DMS114 treated with DMSO at 0.1 percent for 48 hours (cell line): ENCODE measurements around the gene GNB3.
A peak's percentile ranks its signal among the peaks of the same experiment; 100 is the strongest.

ENCODE experiments used
- DNase-seq: peaks from one replicate; lab custom pipeline; 2025; ENCODE audit not compliant: unreplicated experiment; lab: John Stamatoyannopoulos, UW

The GNB3 gene

DNA sequence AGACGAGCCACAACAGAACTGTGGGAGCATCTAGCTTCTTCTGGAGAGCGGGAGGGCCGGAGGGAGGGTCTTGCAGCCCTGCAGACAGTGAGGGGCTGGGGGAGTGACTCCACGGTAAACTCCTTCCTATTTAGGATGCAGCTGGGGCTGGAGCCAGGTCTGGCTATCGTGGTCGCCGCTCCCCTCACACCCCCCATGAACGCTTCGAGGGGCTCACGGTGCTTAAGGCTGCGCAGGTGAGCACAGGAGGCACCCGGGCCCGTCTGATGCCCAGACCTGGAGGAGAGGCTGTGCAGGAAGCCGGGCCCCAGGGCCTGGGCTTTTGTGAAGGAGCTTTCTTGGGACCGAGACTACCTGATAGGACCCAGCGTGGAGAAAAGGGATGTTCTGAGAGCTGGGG lies 3.9 kb upstream of the GNB3 start:
- no peak for DNase-seq

DNA sequence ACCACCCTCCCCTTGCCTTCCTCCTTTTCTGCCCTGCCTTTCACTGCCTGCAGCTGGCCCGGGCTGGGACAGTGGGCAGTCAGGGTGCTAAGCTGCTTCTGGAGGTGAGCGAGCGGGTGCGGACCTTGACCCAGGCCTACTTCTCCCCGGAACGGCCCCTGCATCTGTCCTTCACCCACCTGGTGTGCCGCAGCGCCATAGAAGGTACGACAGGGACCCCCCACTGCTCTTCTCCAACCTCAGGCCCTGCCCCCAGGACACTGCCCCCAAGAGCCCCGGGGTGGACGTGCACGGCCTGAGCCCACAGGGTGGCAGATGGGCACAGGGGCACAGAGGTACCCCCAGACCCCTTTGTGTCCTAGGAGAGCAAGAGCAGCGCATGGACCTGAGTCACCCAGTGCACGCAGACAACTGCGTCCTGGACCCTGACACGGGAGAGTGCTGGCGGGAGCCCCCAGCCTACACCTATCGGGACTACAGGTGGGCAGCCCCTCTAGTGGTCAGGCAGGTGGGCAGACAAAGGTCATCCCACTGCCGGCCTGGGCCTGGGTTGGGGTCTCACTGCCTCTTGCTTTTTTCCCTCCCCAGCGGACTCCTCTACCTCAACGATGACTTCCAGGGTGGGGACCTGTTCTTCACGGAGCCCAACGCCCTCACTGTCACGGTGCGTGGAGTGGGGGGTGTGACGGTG lies 3.2 kb upstream of the GNB3 start:
- DNase-seq, result no peak

DNA sequence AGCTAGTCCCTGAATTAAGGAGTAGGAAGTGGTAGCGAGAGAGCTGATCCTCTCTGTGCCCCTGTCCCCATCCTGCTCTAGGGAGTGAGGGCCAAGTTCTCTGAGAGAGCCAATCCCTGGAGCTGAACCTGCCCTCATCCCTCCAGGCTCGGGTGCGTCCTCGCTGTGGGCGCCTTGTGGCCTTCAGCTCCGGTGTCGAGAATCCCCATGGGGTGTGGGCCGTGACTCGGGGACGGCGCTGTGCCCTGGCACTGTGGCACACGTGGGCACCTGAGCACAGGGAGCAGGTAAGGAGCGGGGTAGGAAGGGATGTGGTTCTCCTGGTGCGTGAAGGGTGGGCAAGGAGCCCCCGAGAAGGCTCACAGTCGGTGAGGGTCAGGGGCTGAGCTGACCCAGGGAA lies 1.9 kb upstream of the GNB3 start:
- DNase-seq, result no peak

DNA sequence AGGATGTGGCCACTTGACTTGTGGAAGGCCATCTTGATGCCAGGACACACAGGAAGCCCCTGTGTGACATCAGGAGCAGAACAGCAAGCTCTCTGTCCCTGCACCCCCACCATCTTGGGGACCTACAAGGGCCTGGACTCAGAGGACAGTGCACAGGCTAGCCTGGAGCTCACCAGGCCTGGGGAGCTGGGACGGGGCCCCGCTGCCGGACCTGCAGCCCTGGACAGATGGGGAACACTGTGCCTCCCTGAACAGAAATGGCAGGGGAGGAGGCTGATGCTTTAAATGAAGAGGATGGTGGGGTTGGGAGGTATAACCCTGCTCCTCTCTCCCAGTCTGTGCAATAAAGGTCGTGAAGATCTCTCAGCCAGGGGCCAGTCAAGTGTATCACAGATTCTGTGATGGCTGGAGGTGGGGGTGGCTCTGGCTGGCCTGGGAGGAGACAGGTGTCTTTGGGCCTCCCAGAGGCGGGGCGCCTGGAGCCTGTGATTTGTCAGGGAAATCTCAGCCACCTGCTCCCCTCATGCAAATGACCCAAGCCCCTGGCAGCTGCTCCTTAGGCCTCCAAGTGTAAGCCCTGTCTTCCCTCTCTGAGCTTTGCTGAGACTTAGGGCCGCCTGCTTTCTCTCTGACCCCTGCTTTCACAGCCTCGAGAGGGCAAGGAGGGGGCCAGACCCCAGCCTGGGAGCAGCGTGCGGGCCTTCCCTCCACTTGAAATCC lies 1.1 kb upstream of the GNB3 start:
- no peak for DNase-seq

DNA sequence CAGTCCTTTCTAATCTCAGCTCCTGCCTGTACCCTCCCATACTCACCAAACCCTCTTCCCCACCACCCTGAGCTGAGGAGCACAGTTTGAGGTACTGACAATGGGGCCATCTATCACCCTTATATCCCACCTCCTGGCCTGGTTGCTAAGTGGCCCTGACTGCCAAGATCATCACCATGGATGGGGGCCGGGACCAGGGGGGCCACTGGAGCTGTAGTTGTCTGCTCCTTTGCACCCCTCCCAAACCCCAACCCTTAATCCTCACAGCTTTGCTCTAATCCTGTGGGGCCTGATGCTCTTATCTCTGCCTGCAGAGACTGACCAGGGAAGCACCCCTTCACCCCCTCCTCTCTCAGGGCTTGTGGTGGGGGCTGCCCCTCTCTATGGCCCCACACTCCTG lies 395 bp upstream of the GNB3 start:
- DNase-seq, result no peak

DNA sequence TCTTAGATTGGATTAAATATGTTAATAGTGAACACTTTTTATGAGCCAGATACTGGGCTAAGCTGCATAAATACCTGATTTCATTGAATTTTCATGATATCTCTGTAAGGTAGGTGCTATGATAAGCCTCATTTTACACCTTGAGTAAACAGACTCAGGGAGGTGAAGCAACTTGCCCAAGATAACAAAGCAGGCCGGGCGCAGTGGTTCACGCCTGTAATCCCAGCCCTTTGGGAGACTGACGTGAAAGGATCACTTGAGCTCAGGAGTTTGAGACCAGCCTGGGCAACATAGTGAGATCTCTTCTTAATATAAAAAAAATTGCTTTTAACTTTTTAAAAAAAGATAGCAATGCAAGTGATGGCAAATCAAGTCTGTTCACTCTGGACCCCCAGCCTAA lies 1.4 kb downstream of the GNB3 start:
- DNase-seq, result no peak

DNA sequence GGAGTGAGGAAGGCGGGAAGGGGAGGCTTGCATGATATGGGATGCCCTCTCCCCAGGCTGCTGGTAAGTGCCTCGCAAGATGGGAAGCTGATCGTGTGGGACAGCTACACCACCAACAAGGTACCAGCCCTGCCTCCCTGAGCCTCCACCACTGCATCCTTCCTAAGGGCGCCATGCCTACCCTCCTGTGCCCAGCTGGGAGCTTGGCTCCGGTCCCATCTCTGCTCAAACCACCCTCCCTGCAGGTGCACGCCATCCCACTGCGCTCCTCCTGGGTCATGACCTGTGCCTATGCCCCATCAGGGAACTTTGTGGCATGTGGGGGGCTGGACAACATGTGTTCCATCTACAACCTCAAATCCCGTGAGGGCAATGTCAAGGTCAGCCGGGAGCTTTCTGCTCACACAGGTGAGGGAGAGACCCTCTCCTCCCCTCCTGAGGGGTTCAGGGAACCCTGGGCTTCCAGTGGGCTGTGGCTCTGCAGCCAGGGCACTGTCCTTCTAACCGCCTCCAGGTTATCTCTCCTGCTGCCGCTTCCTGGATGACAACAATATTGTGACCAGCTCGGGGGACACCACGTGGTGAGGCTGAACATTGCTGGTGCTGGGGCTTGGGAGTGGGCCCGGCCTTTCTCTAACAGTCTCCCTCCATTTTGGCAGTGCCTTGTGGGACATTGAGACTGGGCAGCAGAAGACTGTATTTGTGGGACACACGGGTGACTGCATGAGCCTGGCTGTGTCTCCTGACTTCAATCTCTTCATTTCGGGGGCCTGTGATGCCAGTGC lies 2.6 kb downstream of the GNB3 start:
- no peak for DNase-seq

DNA sequence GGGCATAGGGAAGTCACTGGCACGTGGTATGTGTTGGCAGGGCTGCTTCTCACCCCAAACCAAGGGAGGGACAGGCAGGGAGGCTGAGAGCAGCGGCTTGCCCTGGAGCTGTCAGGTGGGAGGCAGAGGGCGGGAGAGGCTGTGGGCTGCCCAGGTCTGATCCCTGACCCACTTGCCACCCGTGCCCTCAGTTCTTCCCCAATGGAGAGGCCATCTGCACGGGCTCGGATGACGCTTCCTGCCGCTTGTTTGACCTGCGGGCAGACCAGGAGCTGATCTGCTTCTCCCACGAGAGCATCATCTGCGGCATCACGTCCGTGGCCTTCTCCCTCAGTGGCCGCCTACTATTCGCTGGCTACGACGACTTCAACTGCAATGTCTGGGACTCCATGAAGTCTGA lies 4.7 kb downstream of the GNB3 start:
- no peak for DNase-seq

DNA sequence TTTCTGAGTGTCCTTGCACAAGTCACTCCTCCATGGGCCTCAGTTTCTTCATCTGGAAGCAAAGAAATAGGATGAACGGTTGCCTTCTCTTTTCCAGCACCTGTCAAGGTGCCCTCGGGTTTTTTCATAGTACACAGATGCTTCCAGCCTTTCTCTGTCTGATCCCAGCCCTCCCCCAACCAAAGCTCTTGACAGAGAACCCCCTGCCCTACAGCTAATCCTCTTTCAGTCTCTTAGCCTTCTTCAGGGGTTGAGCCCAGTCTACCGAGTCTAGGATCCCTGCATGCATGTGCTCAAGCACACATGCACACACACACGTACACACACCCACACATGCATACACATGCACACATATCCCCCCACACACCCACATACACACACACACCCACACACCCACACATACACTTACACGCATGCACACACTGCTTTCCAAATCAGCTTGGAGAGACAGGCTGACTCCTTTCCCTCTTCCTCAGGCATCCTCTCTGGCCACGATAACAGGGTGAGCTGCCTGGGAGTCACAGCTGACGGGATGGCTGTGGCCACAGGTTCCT lies 5.7 kb downstream of the GNB3 start:
- no peak for DNase-seq

DNA sequence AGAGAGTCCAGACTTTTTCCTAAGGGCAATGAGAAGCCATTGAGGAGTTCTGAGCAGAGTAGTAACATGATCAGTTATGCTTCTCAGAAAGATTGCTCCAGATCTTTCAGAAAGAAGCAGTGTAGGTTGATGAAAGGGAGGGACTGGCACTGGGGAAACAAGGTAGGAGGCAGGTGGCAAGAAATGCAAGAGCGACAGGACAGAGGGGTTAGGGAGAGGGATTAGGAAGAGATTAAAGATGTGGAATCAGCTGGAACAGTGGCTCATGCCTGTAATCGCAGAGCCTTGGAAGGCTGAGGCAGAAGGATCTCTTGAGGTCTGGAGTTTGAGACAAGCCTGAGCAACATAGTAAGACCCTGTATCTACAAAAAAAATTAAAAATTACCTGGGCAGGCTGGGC lies 7.0 kb downstream of the GNB3 start:
- no peak for DNase-seq

DNA sequence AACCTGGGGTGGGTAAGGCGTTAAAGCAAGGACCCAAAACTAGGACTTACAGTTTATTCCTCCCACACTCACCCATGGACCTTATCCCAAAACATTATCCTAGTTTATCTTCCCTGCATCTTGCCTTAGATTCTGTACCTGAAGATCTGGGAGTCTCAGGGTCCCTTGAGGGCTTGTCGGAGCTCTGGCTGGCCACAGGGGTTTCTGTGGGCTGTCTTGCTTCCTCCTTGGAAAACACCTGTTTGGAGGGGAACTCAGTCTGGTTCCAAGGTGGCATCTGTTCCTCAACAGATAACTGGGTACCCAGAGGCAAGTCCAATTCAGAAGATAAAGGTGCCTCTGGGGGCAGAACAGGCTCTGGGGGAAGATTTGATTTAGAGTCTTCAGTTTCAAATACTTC lies 8.7 kb downstream of the GNB3 start:
- no peak for DNase-seq

DNA sequence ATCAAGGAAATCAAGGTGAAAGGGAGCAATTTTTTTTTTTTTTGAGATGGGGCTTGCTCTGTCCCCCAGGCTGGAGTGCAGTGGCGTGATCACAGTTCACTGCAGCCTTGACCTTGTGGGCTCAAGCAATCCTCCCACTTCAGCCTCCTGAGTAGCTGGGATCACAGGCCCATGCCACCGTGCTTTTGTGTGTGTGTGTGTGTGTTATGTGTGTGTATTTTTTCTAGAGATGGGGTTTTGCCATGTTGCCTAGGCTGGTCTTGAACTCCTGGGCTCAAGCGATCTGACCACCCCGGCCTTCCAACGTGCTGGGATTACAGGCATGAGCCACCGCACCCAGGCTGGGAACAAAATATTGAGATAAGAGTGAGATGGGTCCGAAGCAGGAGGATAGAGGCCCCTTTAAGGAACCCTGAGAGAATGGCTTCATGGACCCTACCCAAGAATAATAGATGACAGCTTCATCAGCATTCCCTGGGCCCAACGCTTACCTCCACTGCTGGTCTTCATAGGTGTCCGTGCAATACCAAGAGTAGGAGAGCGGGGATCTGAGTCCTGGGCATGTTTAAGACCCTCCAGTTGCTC lies 9.3 kb downstream of the GNB3 start:
- DNase-seq, result no peak

DNA sequence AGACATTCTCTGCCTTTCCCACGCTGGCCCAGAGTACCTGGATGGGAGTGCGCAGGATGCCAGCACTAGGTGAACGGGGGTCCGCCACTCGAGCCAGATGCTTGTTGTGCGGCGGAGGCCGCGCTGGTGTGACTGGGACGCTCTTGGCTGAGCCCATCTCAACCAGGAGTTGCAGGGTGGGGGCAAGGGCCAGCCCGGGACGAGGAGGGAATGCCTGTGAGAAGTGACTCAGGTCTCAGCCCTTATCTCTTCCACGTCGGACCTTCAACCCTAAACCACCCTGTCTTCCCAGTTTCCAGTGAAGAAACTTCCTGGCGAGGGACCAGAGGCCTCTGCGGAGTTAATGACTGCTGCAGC lies 10.0 kb downstream of the GNB3 start:
- no peak for DNase-seq

DNA sequence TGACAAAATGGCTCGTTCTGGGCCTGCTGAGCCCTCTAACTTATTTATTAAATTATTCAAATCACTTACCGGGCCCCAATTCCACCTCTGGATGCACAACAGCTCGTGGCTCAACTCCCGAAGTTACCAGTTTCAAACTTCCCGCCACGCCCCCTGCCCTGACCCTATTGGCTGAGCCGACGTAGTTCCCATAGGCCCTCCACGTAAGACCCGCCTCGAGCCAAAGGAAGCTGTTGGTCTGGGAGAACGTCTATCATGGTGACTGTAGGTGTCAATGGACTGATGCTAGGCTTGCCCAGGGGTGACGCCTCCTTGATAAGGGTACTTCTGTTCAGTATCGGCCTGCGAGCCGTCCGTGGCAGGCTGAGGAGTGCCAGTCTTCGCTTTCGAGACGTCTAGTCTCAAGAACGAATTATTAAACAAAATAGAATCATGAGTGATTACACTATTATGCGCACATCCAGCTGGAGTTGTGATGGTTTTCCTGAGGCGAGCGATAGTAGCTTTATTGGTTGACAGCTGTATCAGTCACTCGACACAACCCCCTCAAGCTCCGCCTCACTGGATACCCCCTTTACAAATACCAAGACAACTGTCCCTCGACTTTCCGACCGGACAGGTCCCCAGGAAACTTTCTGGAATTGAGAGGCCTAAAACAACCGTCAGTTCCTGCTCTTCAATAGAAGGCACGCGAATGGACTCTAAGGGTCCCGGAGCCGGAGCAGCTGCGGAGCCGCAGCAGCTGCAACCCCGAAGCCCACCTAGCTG lies 10.6 kb downstream of the GNB3 start, which contains the start of gene CDCA3:
TSS of gene CDCA3 (minus strand) at position 134 of the 768 bp plus-strand sequence. CDS start 334 bp downstream, outside the sequence.
- peak; percentile 98 for DNase-seq

DNA sequence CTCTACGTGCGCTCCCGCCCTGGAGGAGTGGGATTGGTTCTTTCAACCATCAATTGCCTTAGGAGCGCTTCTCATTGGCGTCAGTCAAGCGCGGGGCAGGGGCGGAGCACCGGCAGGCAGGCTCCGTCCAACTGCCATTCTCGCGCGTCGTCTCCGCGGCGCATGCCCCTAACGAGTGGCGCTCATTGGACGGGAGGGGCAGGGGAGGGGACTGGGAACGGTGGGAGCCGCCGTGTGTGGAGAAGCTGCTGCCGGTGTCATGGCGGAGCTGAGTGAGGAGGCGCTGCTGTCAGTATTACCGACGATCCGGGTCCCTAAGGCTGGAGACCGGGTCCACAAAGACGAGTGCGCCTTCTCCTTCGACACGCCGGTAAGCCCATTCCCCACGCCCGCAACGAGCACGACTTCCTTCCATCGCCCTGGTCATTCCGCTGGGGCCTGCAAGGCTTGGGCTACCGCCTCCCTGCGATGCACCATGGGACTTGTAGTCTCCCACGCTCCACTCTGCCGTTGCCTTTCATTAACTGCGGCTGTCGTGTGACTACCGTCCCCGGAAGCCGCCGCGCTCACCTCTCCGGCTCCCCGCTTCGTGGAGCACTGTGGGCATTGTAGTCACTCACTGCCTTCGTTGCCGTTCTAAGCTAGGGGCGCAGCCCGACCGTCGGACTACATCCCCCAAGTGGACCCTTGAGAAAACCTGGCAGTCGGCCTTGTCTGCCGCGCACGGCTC lies 11.4 kb downstream of the GNB3 start, which contains the start of gene USP5:
TSS of gene USP5 (plus strand) at position 230 of the 730 bp plus-strand sequence. CDS start at position 260, 30 bp downstream.
- peak; percentile 98 for DNase-seq

DNA sequence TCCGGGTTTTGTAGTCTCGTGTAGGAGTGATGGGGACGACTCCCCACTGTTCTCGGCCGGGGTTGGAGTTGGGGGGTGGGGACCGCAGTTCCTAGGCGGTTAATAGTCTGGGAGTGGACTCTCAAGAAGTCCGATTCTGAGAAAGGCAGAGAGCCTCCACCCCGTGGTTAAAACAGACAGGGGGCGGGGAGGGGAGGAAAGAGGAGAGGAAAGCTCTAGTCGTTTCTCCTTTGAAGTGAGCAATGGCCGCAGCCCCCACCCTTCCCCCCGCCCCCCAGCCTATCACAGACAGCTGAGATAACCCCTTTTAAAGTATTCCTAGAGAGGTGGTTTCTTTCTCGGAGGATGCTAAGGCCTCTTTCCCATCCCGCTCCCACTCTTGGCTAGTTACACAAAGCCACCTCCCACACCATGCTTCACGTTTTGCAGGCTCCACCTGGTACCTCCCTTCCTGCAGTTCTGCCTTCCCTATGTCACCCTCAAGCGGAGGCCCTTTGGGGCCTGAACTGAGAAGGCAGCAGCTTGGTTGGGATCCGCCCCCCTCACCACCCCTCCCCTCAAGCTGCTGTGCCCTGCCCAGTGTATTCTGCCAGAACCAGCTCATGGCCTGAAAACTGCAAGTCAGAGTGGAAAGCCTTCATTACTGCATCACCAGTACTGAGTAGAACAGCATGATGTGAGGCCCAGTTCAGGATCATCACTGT lies 12.1 kb downstream of the GNB3 start:
- no peak for DNase-seq

DNA sequence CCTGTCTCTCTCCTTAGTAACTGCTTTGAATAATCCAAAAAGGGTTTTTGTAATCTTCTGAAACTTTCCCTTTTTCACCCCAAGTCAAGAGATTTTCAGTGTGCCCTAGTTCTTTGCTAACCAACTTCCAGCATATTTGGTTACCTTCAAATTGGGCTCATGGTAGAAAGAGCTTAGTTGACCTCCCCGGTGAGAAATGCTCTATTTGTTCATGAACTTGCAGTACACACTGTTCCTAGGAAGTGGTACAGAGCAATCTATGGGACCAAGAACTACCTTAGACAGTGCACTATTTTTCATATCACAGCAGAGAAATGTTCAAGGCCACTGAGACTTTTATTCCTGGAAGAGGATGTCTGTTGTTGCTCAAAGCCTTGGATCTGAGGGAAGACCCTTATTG lies 12.9 kb downstream of the GNB3 start:
- no peak for DNase-seq

DNA sequence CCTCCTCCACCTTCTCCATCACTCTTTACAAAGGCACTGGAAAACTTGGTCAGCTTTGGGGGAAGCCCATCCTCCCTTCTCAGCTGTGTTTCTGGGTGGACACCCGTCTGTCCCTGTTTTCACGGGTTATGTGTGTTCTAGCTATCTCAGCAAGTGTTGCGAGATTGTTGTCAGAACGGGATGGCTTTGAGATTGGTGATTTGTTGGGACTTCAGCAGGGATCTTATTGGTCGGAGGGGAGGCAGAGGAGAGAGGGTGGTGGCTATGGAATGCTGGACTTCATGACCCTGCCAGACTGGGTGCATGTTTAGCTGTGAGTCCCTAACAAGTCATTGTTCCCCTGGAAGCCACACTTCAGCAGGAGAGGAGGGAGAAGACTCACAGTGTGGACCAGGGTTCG lies 13.3 kb downstream of the GNB3 start:
- no peak for DNase-seq

DNA sequence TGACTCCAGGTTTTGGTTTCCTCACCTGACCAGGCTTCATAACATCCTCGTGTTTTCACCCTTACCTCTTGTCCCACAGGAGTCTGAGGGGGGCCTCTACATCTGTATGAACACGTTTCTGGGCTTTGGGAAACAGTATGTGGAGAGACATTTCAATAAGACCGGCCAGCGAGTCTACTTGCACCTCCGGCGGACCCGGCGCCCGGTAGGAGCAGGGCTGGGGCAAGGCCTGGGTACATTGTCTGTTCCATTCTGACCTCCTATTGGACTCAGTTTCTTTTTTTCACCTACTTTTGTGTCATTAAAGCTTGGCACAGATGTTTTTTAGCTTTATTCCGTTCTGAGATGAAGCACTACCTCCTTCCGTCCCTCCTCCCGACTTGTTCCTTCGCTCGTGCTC lies 14.6 kb downstream of the GNB3 start:
- DNase-seq, result no peak
